ENCODE data around the gene NSFL1C. TPM values are rescaled to one million over a fixed set of nuclear protein-coding genes. Genes with fewer than 3 reads are reported as not detected.

Gene NSFL1C
- total and polyA plus RNA-seq, 2 experiments from 2014 or later, result 46.2 to 102 TPM

DNA sequence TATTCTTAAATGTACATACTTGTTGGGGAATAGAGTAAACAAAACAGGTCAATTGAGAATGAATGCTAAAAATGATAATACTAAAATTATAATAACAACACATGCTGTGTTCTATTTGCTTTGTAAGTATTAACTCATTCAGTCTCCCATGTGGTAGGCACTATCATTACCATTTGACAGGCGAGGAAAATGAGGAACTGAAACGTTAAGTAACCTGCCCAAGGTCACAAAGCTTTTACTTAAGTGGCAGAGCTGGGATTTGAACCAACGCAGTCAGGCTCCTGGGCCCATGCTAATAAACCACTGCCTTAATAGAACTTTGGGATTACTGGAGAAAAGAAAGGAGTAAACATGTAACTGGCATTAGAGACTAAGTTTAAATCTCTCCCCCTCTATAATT, 3.8 kb downstream of the NSFL1C start:
- peaks cover 14% of the 10 kb centered on the region for H3K36me3 ChIP-seq
- TF ChIP-seq, protein P1, sequence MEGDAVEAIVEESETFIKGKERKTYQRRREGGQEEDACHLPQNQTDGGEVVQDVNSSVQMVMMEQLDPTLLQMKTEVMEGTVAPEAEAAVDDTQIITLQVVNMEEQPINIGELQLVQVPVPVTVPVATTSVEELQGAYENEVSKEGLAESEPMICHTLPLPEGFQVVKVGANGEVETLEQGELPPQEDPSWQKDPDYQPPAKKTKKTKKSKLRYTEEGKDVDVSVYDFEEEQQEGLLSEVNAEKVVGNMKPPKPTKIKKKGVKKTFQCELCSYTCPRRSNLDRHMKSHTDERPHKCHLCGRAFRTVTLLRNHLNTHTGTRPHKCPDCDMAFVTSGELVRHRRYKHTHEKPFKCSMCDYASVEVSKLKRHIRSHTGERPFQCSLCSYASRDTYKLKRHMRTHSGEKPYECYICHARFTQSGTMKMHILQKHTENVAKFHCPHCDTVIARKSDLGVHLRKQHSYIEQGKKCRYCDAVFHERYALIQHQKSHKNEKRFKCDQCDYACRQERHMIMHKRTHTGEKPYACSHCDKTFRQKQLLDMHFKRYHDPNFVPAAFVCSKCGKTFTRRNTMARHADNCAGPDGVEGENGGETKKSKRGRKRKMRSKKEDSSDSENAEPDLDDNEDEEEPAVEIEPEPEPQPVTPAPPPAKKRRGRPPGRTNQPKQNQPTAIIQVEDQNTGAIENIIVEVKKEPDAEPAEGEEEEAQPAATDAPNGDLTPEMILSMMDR (IDR thresholded peaks at IDR 0.05; ENCODE audit: low read depth, low read length), result no peak
- no peak overlapping the region for H3K4me3 ChIP-seq
- H3K4me1 ChIP-seq (ENCODE audit: low read depth), result peaks cover 3% of the 10 kb centered on the region
- DNase-seq (ENCODE audit: low read depth in 1 of 2, low spot score in 1 of 2), result no peak
- no peaks in the 10 kb centered on the region for H3K27me3 ChIP-seq
- H3K27ac ChIP-seq, result no peak overlapping the region
- H3K9me3 ChIP-seq (ENCODE audit: low read depth), result no peaks in the 10 kb centered on the region

GRCh38 chr20:1462001-1462400, 4.6 kb downstream of the NSFL1C start:
- TF ChIP-seq, protein P1 (IDR thresholded peaks at IDR 0.05; ENCODE audit: low read depth, low read length), result no peak
- peaks cover 22% of the 10 kb centered on the region for H3K36me3 ChIP-seq
- DNase-seq (ENCODE audit: low read depth in 1 of 2, low spot score in 1 of 2), result no peak

GRCh38 chr20:1460275-1460674, 6.4 kb downstream of the NSFL1C start:
- Histone ChIP-seq H3K27ac (no peak overlapping the region), H3K27me3 (no peaks in the 10 kb centered on the region), H3K4me1 (ENCODE audit: low read depth) (no peaks in the 10 kb centered on the region), H3K36me3 (peaks cover 27% of the 10 kb centered on the region), H3K9me3 (ENCODE audit: low read depth) (no peaks in the 10 kb centered on the region), H3K4me3 (no peak overlapping the region)
- TF ChIP-seq, protein P1 (IDR thresholded peaks at IDR 0.05; ENCODE audit: low read depth, low read length), result no peak
- DNase-seq (ENCODE audit: low read depth in 1 of 2, low spot score in 1 of 2), result no peak

More at GRCh38 chr20:1462001-1462400, 4.6 kb downstream of the NSFL1C start:
- peaks cover 3% of the 10 kb centered on the region for H3K4me1 ChIP-seq (ENCODE audit: low read depth)
- no peaks in the 10 kb centered on the region for H3K27me3 ChIP-seq
- no peak overlapping the region for H3K4me3 ChIP-seq
- H3K9me3 ChIP-seq (ENCODE audit: low read depth), result no peaks in the 10 kb centered on the region
- H3K27ac ChIP-seq, result no peak overlapping the region

- Histone ChIP-seq H3K9me3 (ENCODE audit: low read depth) (no peaks in the 10 kb centered on the region), H3K27ac (no peak overlapping the region), H3K4me1 (ENCODE audit: low read depth) (no peaks in the 10 kb centered on the region), H3K36me3 (peaks cover 47% of the 10 kb centered on the region), H3K27me3 (no peaks in the 10 kb centered on the region), H3K4me3 (no peak overlapping the region)
- no peak for DNase-seq (ENCODE audit: low read depth in 1 of 2, low spot score in 1 of 2)
- TF ChIP-seq, protein P1 (IDR thresholded peaks at IDR 0.05; ENCODE audit: low read depth, low read length), result no peak
These were observed 8.7 kb downstream of the NSFL1C start for GRCh38 chr20:1457992-1458391.

GRCh38 chr20:1456300-1456699, 10.3 kb downstream of the NSFL1C start:
- Histone ChIP-seq H3K27me3 (no peaks in the 10 kb centered on the region), H3K9me3 (ENCODE audit: low read depth) (no peaks in the 10 kb centered on the region), H3K4me3 (no peak overlapping the region), H3K27ac (no peak overlapping the region), H3K36me3 (peaks cover 64% of the 10 kb centered on the region), H3K4me1 (ENCODE audit: low read depth) (no peaks in the 10 kb centered on the region)
- TF ChIP-seq, protein P1 (IDR thresholded peaks at IDR 0.05; ENCODE audit: low read depth, low read length), result no peak
- peak in 1 of 2 donors; percentile 63 for DNase-seq (ENCODE audit: low read depth in 1 of 2, low spot score in 1 of 2)

All from cardiac muscle cell (in vitro differentiated cells and primary cell).